Suppressor macrophage (primary cell): ENCODE measurements around the gene IMMP2L.

Experiments used
- DNase-seq, 4 experiments: peaks; one replicate each; pipeline ENCODE4 v3.0.0-alpha.2; 2020 to 2022

The IMMP2L gene

GRCh38 chr7:111556977-111557376 is 5.3 kb downstream of the IMMP2L start:
- DNase-seq = no peak

DNA sequence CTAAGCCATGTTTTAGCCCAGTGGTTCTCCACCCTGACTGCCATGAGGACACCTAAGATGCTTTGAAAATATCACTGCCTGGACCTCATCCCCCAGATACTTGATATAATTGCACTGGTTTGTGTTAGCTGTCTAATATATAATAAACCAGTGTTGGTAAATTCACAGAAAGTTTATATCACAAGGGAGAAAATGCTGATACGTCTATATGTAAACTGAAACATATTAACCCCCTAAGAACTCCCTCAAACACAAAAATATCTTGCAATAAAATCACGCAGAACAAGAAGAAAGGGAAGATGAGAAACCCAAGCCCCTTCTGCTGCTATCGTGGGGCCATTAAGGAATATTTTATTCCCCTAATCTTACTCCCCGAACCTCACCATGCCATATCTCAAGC is 8.2 kb downstream of the IMMP2L start:
- no peak for DNase-seq

GRCh38 chr7:111541067-111541466 is 21.2 kb downstream of the IMMP2L start:
- DNase-seq = no peak

DNA sequence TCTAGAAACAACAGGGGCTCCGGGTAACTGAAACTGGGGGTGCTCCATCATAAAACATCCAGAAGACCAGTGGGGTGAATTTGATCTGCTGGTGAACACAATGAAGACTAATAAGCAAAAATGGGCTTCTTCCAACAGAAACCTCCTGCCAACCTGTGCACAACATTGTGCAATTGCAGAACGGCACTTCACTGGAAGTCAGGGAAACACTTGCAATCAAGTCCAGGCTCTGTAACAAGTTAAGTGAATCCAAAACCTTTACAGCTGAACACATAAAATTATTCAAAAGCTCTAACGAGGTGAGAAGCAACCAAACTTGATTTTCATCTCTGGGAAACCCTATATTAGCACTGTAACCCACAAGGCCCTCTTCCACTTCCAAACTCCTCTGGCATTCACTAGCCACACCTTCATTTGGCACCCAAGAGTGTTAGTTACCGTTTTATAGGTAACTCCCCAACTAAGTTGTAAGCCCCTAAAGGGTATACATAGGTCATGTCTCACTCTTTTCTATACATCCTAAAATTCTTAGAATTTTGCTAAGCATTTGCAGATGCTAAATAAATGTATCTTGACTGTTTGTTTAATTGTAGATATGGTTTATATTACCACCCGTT is 22.0 kb downstream of the IMMP2L start:
- DNase-seq = no peak

DNA sequence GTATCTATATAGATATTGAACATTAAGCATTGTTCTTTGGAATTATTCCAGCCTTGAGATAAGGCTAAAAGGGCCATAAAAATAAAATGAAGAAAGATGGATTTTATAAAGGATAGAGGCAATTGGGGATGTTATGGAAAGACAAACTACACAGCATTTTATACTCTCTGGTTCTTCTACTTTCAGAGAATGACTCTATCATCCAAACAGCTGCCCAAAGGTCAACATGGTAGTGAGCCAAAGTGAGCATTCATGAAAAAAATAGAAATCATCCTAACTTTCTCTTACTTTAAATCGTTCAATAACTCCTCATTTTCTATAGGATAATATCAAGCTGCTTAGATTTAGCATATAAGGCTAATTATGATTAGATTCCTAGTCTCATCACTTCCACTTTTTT is 25.2 kb downstream of the IMMP2L start:
- no peak for DNase-seq

- DNase-seq = peak in 2 of 4 experiments; percentile 10 to 11
These were observed 27.0 kb downstream of the IMMP2L start for GRCh38 chr7:111535142-111535870.

DNA sequence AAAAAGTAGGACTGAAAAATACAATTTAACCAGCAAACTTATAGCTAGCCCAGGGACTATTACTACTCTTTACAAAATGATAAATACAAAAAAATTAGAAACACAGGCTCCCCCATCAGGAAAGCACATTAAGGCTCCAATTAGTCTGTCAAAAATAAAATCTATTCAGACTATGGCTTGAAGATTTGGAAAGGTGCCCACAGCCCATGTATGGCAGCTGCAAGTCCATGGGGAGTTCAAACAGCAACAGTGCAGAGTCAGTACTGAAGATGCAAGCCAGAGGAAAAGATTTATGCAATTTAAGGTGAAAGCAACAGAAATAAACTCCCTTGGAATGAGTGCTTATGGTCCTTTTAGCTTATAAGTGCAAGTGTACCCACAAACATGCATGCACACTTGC is 29.7 kb downstream of the IMMP2L start:
- DNase-seq = no peak

- DNase-seq = peak; percentile 35 to 73 (median 65)
These were observed 30.3 kb downstream of the IMMP2L start for GRCh38 chr7:111531993-111532392.

DNA sequence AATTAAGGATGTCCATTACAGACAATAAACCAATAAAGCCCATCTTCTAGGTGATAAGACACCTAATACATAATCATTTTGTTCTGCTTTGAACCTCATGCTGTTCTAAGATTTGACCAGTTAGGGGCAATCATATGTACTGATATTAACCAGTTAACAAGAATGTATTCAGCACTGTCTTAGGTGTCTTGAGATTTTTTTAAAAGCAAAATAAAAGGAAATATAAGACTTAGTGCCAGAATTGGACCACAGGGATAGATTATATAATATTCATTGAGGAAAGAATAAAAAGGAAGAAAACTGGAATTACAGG is 32.0 kb downstream of the IMMP2L start:
- no peak for DNase-seq

DNA sequence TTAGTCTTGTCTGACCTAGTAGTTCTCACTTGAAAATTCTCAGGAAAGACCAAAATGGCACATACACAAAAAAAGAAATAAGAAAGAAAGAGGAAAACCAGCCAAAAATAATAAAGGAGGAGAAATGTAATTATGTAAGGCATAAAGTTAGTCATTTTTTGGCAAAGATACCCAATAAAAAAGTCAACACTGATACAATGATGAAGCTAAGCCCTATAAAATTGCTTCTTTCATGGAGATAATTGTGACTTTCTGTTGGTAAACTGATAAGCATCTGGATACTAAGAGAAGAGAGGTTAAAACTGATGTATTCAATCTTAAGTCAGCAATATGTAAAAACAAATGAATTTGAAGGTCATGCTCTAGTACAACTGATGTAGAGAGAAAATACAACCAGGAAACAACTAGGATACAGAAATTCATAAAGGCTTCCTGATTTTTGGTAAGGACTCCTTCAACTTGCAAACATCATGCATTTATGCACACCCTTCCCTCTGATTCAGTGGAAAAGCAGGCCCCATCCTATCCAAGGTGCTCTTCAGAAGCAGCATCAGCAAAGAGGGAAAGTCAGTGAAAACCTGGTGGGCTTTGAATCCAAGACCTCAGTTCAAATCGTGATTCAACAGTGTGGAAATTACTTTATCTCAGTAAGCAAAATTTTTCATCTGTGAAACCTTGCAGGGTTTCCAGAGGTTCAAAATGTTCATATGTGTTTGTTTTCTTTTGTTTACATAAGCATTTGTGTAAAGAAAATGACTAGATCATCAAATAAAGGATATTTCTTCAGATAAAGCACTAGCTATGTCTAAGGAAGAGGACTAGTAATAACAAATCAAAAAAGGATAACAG is 32.6 kb downstream of the IMMP2L start:
- DNase-seq = no peak

GRCh38 chr7:111528331-111528730 is 34.0 kb downstream of the IMMP2L start:
- no peak for DNase-seq

DNA sequence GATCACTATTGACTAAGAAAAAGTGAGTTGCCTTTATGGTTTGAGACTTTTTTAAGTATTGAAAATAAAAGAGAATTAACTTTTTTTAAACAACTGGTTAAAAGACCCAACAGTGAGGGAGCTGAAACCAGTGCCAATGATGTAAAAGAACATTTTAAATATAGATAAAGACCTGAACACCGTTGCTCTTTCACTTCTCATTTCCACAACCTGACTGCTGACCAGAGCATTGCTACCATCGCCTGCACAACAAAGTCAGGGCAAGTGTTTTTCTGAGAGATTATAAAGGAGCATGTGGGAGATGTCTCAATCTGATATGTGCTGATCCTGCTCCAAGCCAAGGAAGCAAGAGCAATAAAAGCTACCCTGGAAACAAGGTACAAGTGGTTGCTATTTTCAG is 34.7 kb downstream of the IMMP2L start:
- no peak for DNase-seq

- no peak for DNase-seq
These were observed 37.2 kb downstream of the IMMP2L start for GRCh38 chr7:111525100-111525499.

GRCh38 chr7:111521660-111522059 is 40.6 kb downstream of the IMMP2L start:
- no peak for DNase-seq

DNA sequence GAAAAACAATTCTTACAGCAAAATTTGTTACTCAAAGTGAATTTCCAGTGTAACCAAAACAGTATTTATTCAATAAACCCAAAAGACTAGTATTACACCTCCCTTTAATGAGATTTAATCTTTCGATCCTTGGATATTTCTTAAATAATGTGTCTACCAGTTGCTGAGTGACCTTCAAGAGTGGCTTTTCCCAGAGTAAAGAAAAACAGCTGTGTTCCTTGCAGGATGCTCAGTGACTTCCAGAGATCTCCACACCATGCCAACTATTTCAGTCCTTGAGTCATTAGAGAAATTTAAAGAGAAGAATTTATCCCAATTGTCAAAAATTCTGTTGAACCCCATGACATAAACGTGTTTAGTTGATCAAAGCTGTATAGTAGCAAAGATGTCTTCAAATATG is 44.0 kb downstream of the IMMP2L start:
- no peak for DNase-seq

DNA sequence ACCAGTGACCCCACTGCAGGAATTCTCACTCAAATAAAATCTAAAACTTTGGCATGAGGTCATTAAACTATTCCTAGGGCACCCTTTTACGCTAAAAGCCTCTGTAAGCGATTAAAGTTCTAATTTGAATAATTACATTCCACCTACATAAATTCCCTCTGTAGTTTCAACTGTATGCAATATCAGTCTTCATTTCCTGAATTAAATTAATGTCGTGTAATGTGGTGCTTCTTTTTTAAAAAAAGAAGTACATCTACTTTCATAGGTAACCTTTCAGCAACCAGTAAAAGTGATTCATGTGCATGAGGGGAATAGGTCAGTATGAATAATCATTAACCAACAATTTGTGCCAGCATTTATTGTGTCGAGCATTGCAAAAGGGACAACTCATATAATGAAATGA is 44.7 kb downstream of the IMMP2L start:
- DNase-seq = no peak

DNA sequence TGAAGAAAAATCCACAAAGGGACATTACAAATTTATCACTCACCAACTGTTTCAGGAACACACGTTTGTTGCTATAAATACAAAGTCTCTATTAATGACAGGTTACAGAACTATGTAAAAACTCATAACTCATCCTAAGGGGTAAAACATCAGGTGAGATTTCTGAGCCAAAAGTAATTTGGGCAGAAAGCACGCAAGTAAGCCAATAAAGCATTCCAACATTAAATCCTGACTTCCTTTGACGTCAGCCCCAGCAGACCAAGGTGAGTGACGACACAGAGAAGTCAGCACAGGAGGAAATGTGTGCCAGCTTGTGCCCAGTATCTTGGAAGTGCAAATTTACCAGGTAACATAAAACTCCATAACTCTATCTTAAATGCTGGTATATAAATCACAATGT is 45.7 kb downstream of the IMMP2L start:
- no peak for DNase-seq

DNA sequence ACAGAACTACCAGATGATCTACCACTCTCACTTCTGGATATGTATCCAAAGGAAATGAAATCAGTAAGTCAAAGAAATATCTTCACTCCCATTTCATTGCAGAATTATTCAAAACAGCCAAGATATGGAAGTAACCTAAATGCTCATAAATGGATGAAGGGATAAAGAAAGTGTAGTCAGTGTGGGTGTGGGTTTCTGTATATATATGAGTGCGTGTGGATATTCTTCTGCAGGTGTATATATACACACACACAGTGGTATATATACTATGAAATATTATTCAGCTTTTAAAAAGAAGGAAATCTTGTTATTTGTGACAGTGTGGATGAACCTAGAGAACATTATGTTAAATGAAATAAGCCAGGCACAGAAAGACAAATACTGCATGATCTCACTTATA is 48.7 kb downstream of the IMMP2L start:
- no peak for DNase-seq

- no peak for DNase-seq
These were observed 50.4 kb downstream of the IMMP2L start for GRCh38 chr7:111511845-111512244.

DNA sequence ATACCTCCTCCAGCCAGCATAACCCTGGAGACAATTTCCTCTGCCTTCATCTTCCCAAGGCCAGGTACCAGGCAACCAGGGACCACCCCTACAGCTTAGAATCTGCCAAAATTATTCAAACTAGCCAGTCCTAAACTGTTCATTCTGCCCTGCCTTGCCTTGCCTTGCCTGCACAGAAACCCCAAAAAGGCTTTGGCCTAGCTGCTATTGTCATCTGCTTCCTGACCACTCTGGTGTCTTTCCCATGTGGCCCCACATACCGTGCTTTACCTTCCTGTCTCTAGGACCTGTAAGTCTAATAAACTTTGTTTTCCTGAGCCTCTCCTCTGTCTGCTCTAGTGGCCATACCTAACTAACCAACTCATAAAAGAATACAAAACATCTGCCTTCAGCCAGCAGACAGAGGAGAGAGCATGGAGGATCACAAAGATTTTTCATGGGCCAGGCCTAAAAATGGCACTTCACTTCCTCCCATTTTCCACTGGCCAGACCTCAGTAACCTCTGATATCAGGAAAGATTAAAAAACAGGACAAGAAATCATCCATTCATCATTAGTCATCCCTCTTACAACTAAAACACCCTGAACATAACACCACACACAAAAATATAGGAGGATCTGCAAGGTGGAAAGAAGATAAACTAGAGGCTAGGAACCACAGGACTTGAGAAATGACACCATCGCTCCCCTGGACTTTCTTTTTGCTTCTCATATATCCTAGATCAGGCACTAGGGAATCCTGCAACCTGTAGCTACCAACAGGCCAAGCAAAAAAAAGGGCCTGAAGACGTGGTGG is 51.5 kb downstream of the IMMP2L start:
- DNase-seq = no peak

DNA sequence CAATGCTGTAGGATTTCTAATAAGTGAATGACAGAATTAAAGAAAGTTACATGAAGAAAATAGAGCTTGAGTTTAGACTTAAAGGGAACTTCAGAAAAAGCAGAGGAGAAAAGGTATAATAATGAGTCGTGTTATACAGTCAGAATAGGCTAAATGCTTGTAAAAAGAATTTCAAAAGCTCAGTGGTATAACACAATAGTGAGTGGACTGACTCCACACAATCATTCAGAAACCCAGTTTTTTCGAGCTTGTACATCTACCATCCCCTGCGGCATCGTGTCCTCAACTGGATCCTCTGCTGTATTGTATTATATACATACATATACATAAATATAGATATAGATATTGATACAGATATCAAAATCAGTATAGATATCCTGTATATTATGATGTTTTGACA is 52.2 kb downstream of the IMMP2L start:
- no peak for DNase-seq

DNA sequence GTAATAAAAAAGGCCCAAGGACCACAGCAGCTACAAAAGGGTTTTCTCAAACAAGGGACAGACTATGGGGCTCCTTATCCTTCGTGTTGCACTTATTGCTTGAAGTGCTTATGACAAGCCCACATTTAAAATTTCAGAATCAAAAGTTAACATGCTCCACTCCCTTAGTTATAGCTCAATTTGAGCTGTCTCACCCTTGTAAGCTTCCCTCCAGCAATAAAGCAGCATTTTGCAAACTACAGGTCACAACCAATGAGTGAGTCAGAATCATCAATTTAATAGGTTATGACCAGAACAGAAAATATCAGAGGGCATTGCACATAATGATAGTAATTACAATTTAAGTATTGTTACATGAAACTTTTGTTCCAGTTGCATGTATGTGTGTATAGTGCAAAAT is 53.0 kb downstream of the IMMP2L start:
- DNase-seq = no peak

DNA sequence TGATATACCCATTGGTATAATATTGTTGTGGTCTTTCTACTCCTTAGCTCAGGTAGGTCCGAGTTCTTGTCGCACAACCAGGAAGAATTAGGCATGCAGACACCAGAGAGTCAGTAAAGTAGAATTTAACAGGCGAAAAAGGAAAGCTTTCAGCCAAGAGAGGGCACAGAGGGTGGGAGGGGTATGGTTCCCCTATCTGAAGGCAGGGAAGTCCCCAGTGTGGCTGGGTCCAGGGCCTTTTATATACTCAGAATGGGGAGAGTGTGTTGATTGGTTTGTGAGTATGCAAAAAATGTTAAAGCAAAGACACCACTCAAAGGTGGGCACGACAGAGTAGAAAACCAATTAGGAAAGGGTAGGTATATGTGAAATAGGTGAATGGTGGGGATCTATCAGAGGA is 53.9 kb downstream of the IMMP2L start:
- peak in 1 of 4 experiments; percentile 7 for DNase-seq
